OCI-LY1 (cell line): ENCODE data around the gene MAIP1.

ENCODE experiments used
- CTCF ChIP-seq: fragments of 200-600 bp; sonication (generic), shearing (Covaris generic); IDR thresholded peaks from 2 replicates; pipeline ENCODE4 v1.5.1; 2017; ENCODE audit warnings: mild to moderate bottlenecking, antibody characterized with exemption, low read length, moderate library complexity, mixed read lengths
- EZH2 ChIP-seq: fragments of 200-600 bp; sonication (generic), shearing (Covaris generic); IDR thresholded peaks from 2 replicates; pipeline ENCODE4 v1.8.0; 2017; ENCODE audit warnings: borderline replicate concordance, mixed run types, mild to moderate bottlenecking, antibody characterized with exemption, low read length, moderate library complexity, mixed read lengths

- TF ChIP-seq EZH2 (no peak), CTCF (no peak)
Observed at GRCh38 chr2:199983534-199983933, 28.2 kb downstream of the MAIP1 start.
